ENCODE results near the gene IPO5. TPM values are rescaled to one million over a fixed set of nuclear protein-coding genes. Genes with fewer than 3 reads are reported as not detected.

The IPO5 gene
- total RNA-seq, 2 experiments from 2014 or later = 81.8 to 116 TPM

- Histone ChIP-seq H3K4me2 (ENCODE audit: low read length) (no peak overlapping the region), H4K20me1 (ENCODE audit: insufficient read depth, low read length) (no peaks in the 10 kb centered on the region), H3K4me3 (ENCODE audit: low read depth, low read length, poor library complexity, severe bottlenecking) (no peak overlapping the region), H3K27ac (ENCODE audit: low read depth, low read length, poor library complexity, severe bottlenecking) (no peak overlapping the region), H2AFZ (ENCODE audit: low read length) (no peak overlapping the region), H3K9me2 (ENCODE audit: insufficient read depth, low read length) (no peaks in the 10 kb centered on the region), H3K36me3 (ENCODE audit: insufficient read depth, low read length) (no peaks in the 10 kb centered on the region), H3K79me2 (ENCODE audit: insufficient read depth, low read depth, low read length) (no peaks in the 10 kb centered on the region), H3K4me1 (ENCODE audit: insufficient read depth, low read length, poor library complexity, severe bottlenecking) (no peaks in the 10 kb centered on the region), H3K9me3 (ENCODE audit: low read length) (no peaks in the 10 kb centered on the region)
- CTCF ChIA-PET (ENCODE audit: unreplicated experiment) = no interaction called here
- BruUV-seq (replicated peaks) = no TSS peak
- DNase-seq (ENCODE audit: low spot score) = peak; percentile 21
- POLR2A ChIA-PET = interaction anchor here (1.5 kb wide), 1 partner anchor 12 kb away, joined by 6 read pairs; no protein-coding TSS in a partner anchor
- TF ChIP-seq, protein P1, sequence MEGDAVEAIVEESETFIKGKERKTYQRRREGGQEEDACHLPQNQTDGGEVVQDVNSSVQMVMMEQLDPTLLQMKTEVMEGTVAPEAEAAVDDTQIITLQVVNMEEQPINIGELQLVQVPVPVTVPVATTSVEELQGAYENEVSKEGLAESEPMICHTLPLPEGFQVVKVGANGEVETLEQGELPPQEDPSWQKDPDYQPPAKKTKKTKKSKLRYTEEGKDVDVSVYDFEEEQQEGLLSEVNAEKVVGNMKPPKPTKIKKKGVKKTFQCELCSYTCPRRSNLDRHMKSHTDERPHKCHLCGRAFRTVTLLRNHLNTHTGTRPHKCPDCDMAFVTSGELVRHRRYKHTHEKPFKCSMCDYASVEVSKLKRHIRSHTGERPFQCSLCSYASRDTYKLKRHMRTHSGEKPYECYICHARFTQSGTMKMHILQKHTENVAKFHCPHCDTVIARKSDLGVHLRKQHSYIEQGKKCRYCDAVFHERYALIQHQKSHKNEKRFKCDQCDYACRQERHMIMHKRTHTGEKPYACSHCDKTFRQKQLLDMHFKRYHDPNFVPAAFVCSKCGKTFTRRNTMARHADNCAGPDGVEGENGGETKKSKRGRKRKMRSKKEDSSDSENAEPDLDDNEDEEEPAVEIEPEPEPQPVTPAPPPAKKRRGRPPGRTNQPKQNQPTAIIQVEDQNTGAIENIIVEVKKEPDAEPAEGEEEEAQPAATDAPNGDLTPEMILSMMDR (conservative IDR thresholded peaks at IDR 0.05; ENCODE audit: low read length) = peak; percentile 62
- no peak for TF ChIP-seq EZH2phosphoT487 (IDR thresholded peaks at IDR 0.05; ENCODE audit: borderline replicate concordance, low read depth, low read length)
- intact Hi-C loops (cut with micrococcal nuclease; ENCODE audit: unreplicated experiment) = no loop called here
Measured at GRCh38 chr13:97911311-97912138, 42.0 kb upstream of the IPO5 start.

- BruUV-seq (replicated peaks) = no TSS peak
- no peak overlapping the region for H3K4me3 ChIP-seq (ENCODE audit: low read depth, low read length, poor library complexity, severe bottlenecking)
- H4K20me1 ChIP-seq (ENCODE audit: insufficient read depth, low read length) = no peaks in the 10 kb centered on the region
- H2AFZ ChIP-seq (ENCODE audit: low read length) = no peak overlapping the region
- no peak for DNase-seq (ENCODE audit: low spot score)
- CTCF ChIA-PET (ENCODE audit: unreplicated experiment) = no interaction called here
- no peak overlapping the region for H3K4me2 ChIP-seq (ENCODE audit: low read length)
- no peaks in the 10 kb centered on the region for H3K36me3 ChIP-seq (ENCODE audit: insufficient read depth, low read length)
- no peak overlapping the region for H3K27ac ChIP-seq (ENCODE audit: low read depth, low read length, poor library complexity, severe bottlenecking)
- TF ChIP-seq EZH2phosphoT487 (IDR thresholded peaks at IDR 0.05; ENCODE audit: borderline replicate concordance, low read depth, low read length) = no peak
- TF ChIP-seq, protein P1 (conservative IDR thresholded peaks at IDR 0.05; ENCODE audit: low read length) = no peak
- no peaks in the 10 kb centered on the region for H3K4me1 ChIP-seq (ENCODE audit: insufficient read depth, low read length, poor library complexity, severe bottlenecking)
- no peaks in the 10 kb centered on the region for H3K9me3 ChIP-seq (ENCODE audit: low read length)
- POLR2A ChIA-PET = interaction anchor here (1.5 kb wide), 1 partner anchor 12 kb away, joined by 6 read pairs; no protein-coding TSS in a partner anchor
- H3K9me2 ChIP-seq (ENCODE audit: insufficient read depth, low read length) = no peaks in the 10 kb centered on the region
- intact Hi-C loops (cut with micrococcal nuclease; ENCODE audit: unreplicated experiment) = no loop called here
- no peaks in the 10 kb centered on the region for H3K79me2 ChIP-seq (ENCODE audit: insufficient read depth, low read depth, low read length)
Measured at GRCh38 chr13:97912139-97912535, 41.3 kb upstream of the IPO5 start.

- no peaks in the 10 kb centered on the region for H3K4me1 ChIP-seq (ENCODE audit: insufficient read depth, low read length, poor library complexity, severe bottlenecking)
- no peaks in the 10 kb centered on the region for H3K79me2 ChIP-seq (ENCODE audit: insufficient read depth, low read depth, low read length)
- no peaks in the 10 kb centered on the region for H3K36me3 ChIP-seq (ENCODE audit: insufficient read depth, low read length)
- H3K4me3 ChIP-seq (ENCODE audit: low read depth, low read length, poor library complexity, severe bottlenecking) = no peak overlapping the region
- no peak overlapping the region for H3K27ac ChIP-seq (ENCODE audit: low read depth, low read length, poor library complexity, severe bottlenecking)
- H4K20me1 ChIP-seq (ENCODE audit: insufficient read depth, low read length) = no peaks in the 10 kb centered on the region
- H2AFZ ChIP-seq (ENCODE audit: low read length) = no peak overlapping the region
- H3K9me3 ChIP-seq (ENCODE audit: low read length) = no peaks in the 10 kb centered on the region
- intact Hi-C loops (cut with micrococcal nuclease; ENCODE audit: unreplicated experiment) = no loop called here
- ChIA-PET CTCF (ENCODE audit: unreplicated experiment) (no interaction called here), POLR2A (no interaction called here)
- H3K9me2 ChIP-seq (ENCODE audit: insufficient read depth, low read length) = no peaks in the 10 kb centered on the region
- no peak overlapping the region for H3K4me2 ChIP-seq (ENCODE audit: low read length)
- no peak for TF ChIP-seq EZH2phosphoT487 (IDR thresholded peaks at IDR 0.05; ENCODE audit: borderline replicate concordance, low read depth, low read length)
- TF ChIP-seq, protein P1 (conservative IDR thresholded peaks at IDR 0.05; ENCODE audit: low read length) = no peak
- no TSS peak for BruUV-seq (replicated peaks)
- no peak for DNase-seq (ENCODE audit: low spot score)
Measured at GRCh38 chr13:97913206-97913605, 40.3 kb upstream of the IPO5 start.
